H54 (cell line): ENCODE measurements around the gene DDX5.
"Not testable (repeated sequence)": the region's sequence is repeated elsewhere in the genome, so short reads cannot be mapped to it uniquely, and the experiment has no call there.

Source experiments
- DNase-seq: peaks from one replicate; pipeline ENCODE4 v3.0.0; 2011; ENCODE audit warnings: low spot score, mixed read lengths; ENCODE audit not compliant: insufficient read length
- FAIRE-seq: peaks from 3 replicates; lab custom pipeline; 2011; peaks lifted over from hg19 to GRCh38; lab: Jason Lieb, UNC
- POLR2A ChIP-seq: IDR thresholded peaks from 2 replicates; pipeline ENCODE4 v1.6.1; 2011; ENCODE audit warnings: low read depth, mild to moderate bottlenecking, low read length

The DDX5 gene

GRCh38 chr17:64494121-64494520 lies 12.0 kb downstream of the DDX5 start:
- no peak for FAIRE-seq

GRCh38 chr17:64492481-64493109 lies 13.5 kb downstream of the DDX5 start:
- DNase-seq (no peak), FAIRE-seq (no peak)
- TF ChIP-seq POLR2A: no peak

More at GRCh38 chr17:64494121-64494520, 12.0 kb downstream of the DDX5 start:
- DNase-seq: no peak
- TF ChIP-seq POLR2A: no peak

- TF ChIP-seq POLR2A: no peak
- DNase-seq: no peak
- FAIRE-seq: no peak
Measured at GRCh38 chr17:64491994-64492393, 14.1 kb downstream of the DDX5 start.

GRCh38 chr17:64491034-64491860 lies 14.8 kb downstream of the DDX5 start:
- DNase-seq: no peak
- no peak for FAIRE-seq
- TF ChIP-seq POLR2A: no peak

GRCh38 chr17:64488301-64488700 lies 17.8 kb downstream of the DDX5 start:
- TF ChIP-seq POLR2A: no peak
- DNase-seq: no peak
- no peak for FAIRE-seq

GRCh38 chr17:64484380-64484779 lies 21.7 kb downstream of the DDX5 start:
- DNase-seq (no peak), FAIRE-seq (no peak)
- TF ChIP-seq POLR2A: no peak

- no peak for TF ChIP-seq POLR2A
- DNase-seq (no peak), FAIRE-seq (no peak)
Measured at GRCh38 chr17:64480951-64481350, 25.1 kb downstream of the DDX5 start.

- no peak for FAIRE-seq
- no peak for DNase-seq
- no peak for TF ChIP-seq POLR2A
Measured at GRCh38 chr17:64477849-64478248, 28.2 kb downstream of the DDX5 start.

GRCh38 chr17:64472564-64472963 lies 33.5 kb downstream of the DDX5 start:
- no peak for TF ChIP-seq POLR2A
- no peak for DNase-seq
- no peak for FAIRE-seq

GRCh38 chr17:64471440-64471839 lies 34.6 kb downstream of the DDX5 start:
- no peak for FAIRE-seq
- TF ChIP-seq POLR2A: no peak

GRCh38 chr17:64470625-64471024 lies 35.5 kb downstream of the DDX5 start:
- no peak for FAIRE-seq
- DNase-seq: no peak
- no peak for TF ChIP-seq POLR2A

More at GRCh38 chr17:64471440-64471839, 34.6 kb downstream of the DDX5 start:
- no peak for DNase-seq

- not testable (repeated sequence) for DNase-seq, FAIRE-seq
Measured at GRCh38 chr17:64466834-64467233, 39.3 kb downstream of the DDX5 start.

GRCh38 chr17:64466019-64466735 lies 39.9 kb downstream of the DDX5 start:
- no peak for TF ChIP-seq POLR2A
- FAIRE-seq: no peak
- DNase-seq: no peak

- DNase-seq (no peak), FAIRE-seq (no peak)
- TF ChIP-seq POLR2A: no peak
Measured at GRCh38 chr17:64461788-64462187, 44.3 kb downstream of the DDX5 start.
